HepG2 (cell line): ENCODE measurements around the gene STMND1.

ENCODE experiments used
- ASH2L ChIP-seq: fragments of 300-600, 200-600 bp; sonication (generic); IDR thresholded peaks from 2 replicates; pipeline ENCODE4 v1.7.0; 2017; ENCODE audit warnings: low read depth, mild to moderate bottlenecking, moderate library complexity, mixed read lengths, low read length; ENCODE audit not compliant: insufficient read length
- HOXA7 ChIP-seq: sonication (generic); formaldehyde crosslinking; IDR thresholded peaks from 2 replicates; pipeline ENCODE4 v1.8.1; 2022; ENCODE audit warnings: mild to moderate bottlenecking, missing genetic modification reagents, moderate library complexity
- ZNF749 ChIP-seq: sonication (generic); formaldehyde crosslinking; IDR thresholded peaks from 2 replicates; pipeline ENCODE4 v1.8.0; 2022; ENCODE audit warnings: mild to moderate bottlenecking, missing genetic modification reagents, moderate library complexity, borderline replicate concordance
- ZSCAN20 ChIP-seq: sonication (generic); formaldehyde crosslinking; IDR thresholded peaks from 2 replicates; pipeline ENCODE4 v1.4.0; 2020; ENCODE audit warnings: missing genetic modification reagents, mild to moderate bottlenecking, borderline replicate concordance

DNA sequence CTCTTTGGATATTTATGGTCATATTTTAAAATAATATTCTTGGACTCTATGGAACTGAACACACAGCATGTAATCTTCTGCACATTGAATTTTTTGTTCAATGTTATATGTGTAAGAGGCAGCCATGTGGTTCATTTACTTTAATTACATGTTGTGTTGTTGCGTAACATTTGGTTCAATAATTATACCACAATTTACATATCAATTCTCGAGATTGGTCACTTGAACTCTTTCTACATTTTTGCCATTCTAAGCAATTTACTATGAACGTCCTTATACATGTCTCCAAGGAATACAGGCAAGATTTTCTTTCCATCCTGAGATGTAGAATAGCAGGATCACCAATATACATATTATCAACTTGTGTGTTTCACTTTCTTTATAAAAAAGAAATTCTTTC is 18.5 kb upstream of the STMND1 start:
- no peak for TF ChIP-seq HOXA7 (CRISPR knock-in tag)
- no peak for TF ChIP-seq ZSCAN20 (CRISPR knock-in tag)
- no peak for TF ChIP-seq ASH2L
- no peak for TF ChIP-seq ZNF749 (CRISPR knock-in tag)
